SJSA1 (cell line): ENCODE measurements around the gene SELENOP. TPM values are rescaled to one million over a fixed set of nuclear protein-coding genes. Genes with fewer than 3 reads are reported as not detected.
"Not testable (repeated sequence)": the region's sequence is repeated elsewhere in the genome, so short reads cannot be mapped to it uniquely, and the experiment has no call there.

Experiments used
- DNase-seq, 2 experiments: peaks; one replicate each; pipeline ENCODE4 v3.0.0-alpha.2; 2015 to 2020; ENCODE audit warnings: low spot score in 2 of 2, low read depth in 1 of 2
- H3K27ac ChIP-seq: fragments of 250-450 bp; sonication (Bioruptor Pico); 2 replicates; pipeline ENCODE4 v1.5.1; 2020; ENCODE audit warnings: mild to moderate bottlenecking, moderate library complexity
- H3K27me3 ChIP-seq: fragments of 250-450 bp; sonication (Bioruptor Pico); replicated peaks from 2 replicates; pipeline ENCODE4 v1.5.1; 2020; ENCODE audit warnings: mild to moderate bottlenecking, moderate library complexity
- H3K36me3 ChIP-seq: fragments of 250-450 bp; sonication (Bioruptor Pico); 2 replicates; pipeline ENCODE4 v1.5.1; 2020; ENCODE audit warnings: mild to moderate bottlenecking
- H3K4me1 ChIP-seq: fragments of 250-450 bp; sonication (Bioruptor Pico); replicated peaks from 2 replicates; pipeline ENCODE4 v1.6.1; 2021; ENCODE audit warnings: mild to moderate bottlenecking
- H3K4me3 ChIP-seq: fragments of 250-450 bp; sonication (Bioruptor Pico); 2 replicates; pipeline ENCODE4 v1.5.1; 2020; ENCODE audit warnings: mild to moderate bottlenecking
- H3K9me3 ChIP-seq: fragments of 250-450 bp; sonication (Bioruptor Pico); replicated peaks from 2 replicates; pipeline ENCODE4 v1.5.1; 2020; ENCODE audit warnings: mild to moderate bottlenecking
- total RNA-seq: library from RNA; depleted of rRNA; stranded (reverse); fragments of >200 nt; shearing (Covaris generic); gene quantifications from 2 replicates; pipeline ENCODE4 v1.2.3, GENCODE V29; 2014

Gene SELENOP
- total RNA-seq, 1 experiment from 2014 or later = 0.76 TPM

GRCh38 chr5:42840269-42840668, 28.6 kb upstream of the SELENOP start:
- Histone ChIP-seq H3K4me1 (no peaks in the 10 kb centered on the region), H3K27ac (no peak overlapping the region), H3K36me3 (no peaks in the 10 kb centered on the region), H3K4me3 (no peak overlapping the region), H3K9me3 (no peaks in the 10 kb centered on the region), H3K27me3 (no peaks in the 10 kb centered on the region)
- no peak for DNase-seq

GRCh38 chr5:42839196-42839595, 27.5 kb upstream of the SELENOP start:
- Histone ChIP-seq H3K9me3 (no peaks in the 10 kb centered on the region), H3K4me3 (no peak overlapping the region), H3K27me3 (no peaks in the 10 kb centered on the region), H3K4me1 (no peaks in the 10 kb centered on the region), H3K27ac (no peak overlapping the region), H3K36me3 (no peaks in the 10 kb centered on the region)
- no peak for DNase-seq

- no peak for DNase-seq
- H3K36me3 ChIP-seq = no peaks in the 10 kb centered on the region
- H3K9me3 ChIP-seq = no peaks in the 10 kb centered on the region
- no peak overlapping the region for H3K27ac ChIP-seq
- no peaks in the 10 kb centered on the region for H3K4me1 ChIP-seq
- no peak overlapping the region for H3K4me3 ChIP-seq
- no peaks in the 10 kb centered on the region for H3K27me3 ChIP-seq
Measured at GRCh38 chr5:42837601-42838000, 25.9 kb upstream of the SELENOP start.

- no peaks in the 10 kb centered on the region for H3K36me3 ChIP-seq
- H3K4me3 ChIP-seq = no peak overlapping the region
- H3K27ac ChIP-seq = no peak overlapping the region
- H3K9me3 ChIP-seq = no peaks in the 10 kb centered on the region
- H3K27me3 ChIP-seq = no peaks in the 10 kb centered on the region
- no peak for DNase-seq
- H3K4me1 ChIP-seq = no peaks in the 10 kb centered on the region
Measured at GRCh38 chr5:42836070-42836769, 24.5 kb upstream of the SELENOP start.

- H3K9me3 ChIP-seq = no peaks in the 10 kb centered on the region
- H3K36me3 ChIP-seq = no peaks in the 10 kb centered on the region
- no peaks in the 10 kb centered on the region for H3K27me3 ChIP-seq
- no peak overlapping the region for H3K4me3 ChIP-seq
- H3K27ac ChIP-seq = no peak overlapping the region
- H3K4me1 ChIP-seq = no peaks in the 10 kb centered on the region
- DNase-seq = no peak
Measured at GRCh38 chr5:42832060-42832459, 20.4 kb upstream of the SELENOP start.

GRCh38 chr5:42830924-42831323, 19.2 kb upstream of the SELENOP start:
- H3K4me1 ChIP-seq = no peaks in the 10 kb centered on the region
- H3K27me3 ChIP-seq = no peaks in the 10 kb centered on the region
- H3K9me3 ChIP-seq = no peaks in the 10 kb centered on the region
- no peak for DNase-seq
- no peak overlapping the region for H3K27ac ChIP-seq
- H3K4me3 ChIP-seq = no peak overlapping the region
- no peaks in the 10 kb centered on the region for H3K36me3 ChIP-seq

- H3K27ac ChIP-seq = no peak overlapping the region
- H3K4me3 ChIP-seq = no peak overlapping the region
- DNase-seq = no peak
- H3K4me1 ChIP-seq = no peaks in the 10 kb centered on the region
- no peaks in the 10 kb centered on the region for H3K27me3 ChIP-seq
- no peaks in the 10 kb centered on the region for H3K9me3 ChIP-seq
- H3K36me3 ChIP-seq = no peaks in the 10 kb centered on the region
Measured at GRCh38 chr5:42828671-42829070, 17.0 kb upstream of the SELENOP start.

GRCh38 chr5:42826757-42827515, 15.2 kb upstream of the SELENOP start:
- Histone ChIP-seq H3K4me1 (no peaks in the 10 kb centered on the region), H3K27me3 (no peaks in the 10 kb centered on the region), H3K36me3 (no peaks in the 10 kb centered on the region), H3K27ac (no peak overlapping the region), H3K4me3 (no peak overlapping the region), H3K9me3 (no peaks in the 10 kb centered on the region)
- DNase-seq = no peak

GRCh38 chr5:42825422-42826148, 13.9 kb upstream of the SELENOP start:
- no peak overlapping the region for H3K4me3 ChIP-seq
- H3K27me3 ChIP-seq = no peaks in the 10 kb centered on the region
- no peak for DNase-seq
- H3K4me1 ChIP-seq = no peaks in the 10 kb centered on the region
- H3K27ac ChIP-seq = no peak overlapping the region
- H3K36me3 ChIP-seq = no peaks in the 10 kb centered on the region
- H3K9me3 ChIP-seq = no peaks in the 10 kb centered on the region

- H3K9me3 ChIP-seq = no peaks in the 10 kb centered on the region
- DNase-seq = no peak
- no peaks in the 10 kb centered on the region for H3K27me3 ChIP-seq
- H3K27ac ChIP-seq = no peak overlapping the region
- H3K4me3 ChIP-seq = no peak overlapping the region
- no peaks in the 10 kb centered on the region for H3K36me3 ChIP-seq
- H3K4me1 ChIP-seq = no peaks in the 10 kb centered on the region
Measured at GRCh38 chr5:42824347-42824976, 12.8 kb upstream of the SELENOP start.

GRCh38 chr5:42822548-42822947, 10.9 kb upstream of the SELENOP start:
- no peak for DNase-seq
- H3K36me3 ChIP-seq = no peaks in the 10 kb centered on the region

GRCh38 chr5:42819745-42820144, 8.1 kb upstream of the SELENOP start:
- Histone ChIP-seq H3K36me3 (no peaks in the 10 kb centered on the region), H3K4me1 (no peaks in the 10 kb centered on the region), H3K27ac (no peak overlapping the region), H3K4me3 (no peak overlapping the region), H3K27me3 (no peaks in the 10 kb centered on the region), H3K9me3 (no peaks in the 10 kb centered on the region)
- DNase-seq = no peak

More at GRCh38 chr5:42822548-42822947, 10.9 kb upstream of the SELENOP start:
- no peak overlapping the region for H3K4me3 ChIP-seq
- no peak overlapping the region for H3K27ac ChIP-seq
- H3K9me3 ChIP-seq = no peaks in the 10 kb centered on the region
- H3K4me1 ChIP-seq = no peaks in the 10 kb centered on the region
- H3K27me3 ChIP-seq = no peaks in the 10 kb centered on the region

- not testable (repeated sequence) for H3K4me3 ChIP-seq, DNase-seq, H3K36me3 ChIP-seq, H3K27ac ChIP-seq, H3K27me3 ChIP-seq, H3K4me1 ChIP-seq, H3K9me3 ChIP-seq
Measured at GRCh38 chr5:42816546-42816945, 4.9 kb upstream of the SELENOP start.

GRCh38 chr5:42813533-42813932, 1.8 kb upstream of the SELENOP start:
- no peaks in the 10 kb centered on the region for H3K4me1 ChIP-seq
- no peaks in the 10 kb centered on the region for H3K9me3 ChIP-seq
- H3K27ac ChIP-seq = no peak overlapping the region
- no peak overlapping the region for H3K4me3 ChIP-seq
- DNase-seq = no peak
- no peaks in the 10 kb centered on the region for H3K36me3 ChIP-seq
- H3K27me3 ChIP-seq = no peaks in the 10 kb centered on the region
